Retinal pigment epithelial cell (primary cell): ENCODE results near the gene NKAP.
A peak's percentile ranks its signal among the peaks of the same experiment; 100 is the strongest.

Experiments
- DNase-seq: peaks from one replicate; pipeline ENCODE4 v3.0.0-alpha.2; 2010; ENCODE audit warnings: low read depth
- H3K4me3 ChIP-seq: 2 replicates; pipeline ENCODE4 v1.5.1; 2011; ENCODE audit warnings: mild to moderate bottlenecking, low read length, control low read depth, moderate library complexity
- TF ChIP-seq, protein P1 (sequence below): conservative IDR thresholded peaks from 2 replicates; pipeline ENCODE4 v1.5.1; 2011; ENCODE audit warnings: low read depth, low read length, control low read depth, inconsistent platforms

Gene NKAP

DNA sequence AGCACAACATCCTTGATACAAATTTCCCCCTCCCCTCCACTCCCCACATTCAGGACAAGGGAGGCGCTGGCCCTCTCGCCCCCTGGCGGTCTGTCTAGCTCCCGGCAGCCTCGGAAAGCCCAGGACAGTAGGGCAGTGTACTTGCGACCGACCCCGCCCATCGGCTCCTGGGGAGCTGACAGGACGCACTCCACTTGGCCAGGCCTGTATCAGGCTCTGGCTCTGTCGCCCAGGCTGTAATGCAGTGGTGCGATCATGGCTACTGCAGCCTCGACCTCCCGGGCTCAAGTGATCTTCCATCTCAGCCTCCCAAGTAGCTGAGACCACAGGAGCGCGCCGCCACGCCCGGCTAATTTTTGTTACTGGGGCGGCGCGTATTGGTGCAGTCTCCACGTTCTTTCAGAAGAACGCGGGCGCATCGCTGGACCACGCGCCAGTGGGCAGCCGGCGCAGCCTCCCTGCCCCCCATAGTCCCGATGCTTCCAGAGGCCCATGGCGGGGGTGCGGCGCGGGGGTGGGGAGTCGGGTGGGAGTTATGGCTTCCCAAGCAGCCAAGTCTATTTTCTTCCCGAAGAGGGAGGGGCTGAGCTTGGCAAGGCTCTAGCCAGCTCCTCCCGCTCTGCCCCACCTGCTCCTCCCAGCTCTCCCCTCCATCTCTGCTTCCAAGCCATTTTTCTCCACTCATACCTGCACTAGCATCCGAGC lies 55.7 kb downstream of the NKAP start:
- peak overlapping the region; percentile 39 for H3K4me3 ChIP-seq
- TF ChIP-seq, protein P1, sequence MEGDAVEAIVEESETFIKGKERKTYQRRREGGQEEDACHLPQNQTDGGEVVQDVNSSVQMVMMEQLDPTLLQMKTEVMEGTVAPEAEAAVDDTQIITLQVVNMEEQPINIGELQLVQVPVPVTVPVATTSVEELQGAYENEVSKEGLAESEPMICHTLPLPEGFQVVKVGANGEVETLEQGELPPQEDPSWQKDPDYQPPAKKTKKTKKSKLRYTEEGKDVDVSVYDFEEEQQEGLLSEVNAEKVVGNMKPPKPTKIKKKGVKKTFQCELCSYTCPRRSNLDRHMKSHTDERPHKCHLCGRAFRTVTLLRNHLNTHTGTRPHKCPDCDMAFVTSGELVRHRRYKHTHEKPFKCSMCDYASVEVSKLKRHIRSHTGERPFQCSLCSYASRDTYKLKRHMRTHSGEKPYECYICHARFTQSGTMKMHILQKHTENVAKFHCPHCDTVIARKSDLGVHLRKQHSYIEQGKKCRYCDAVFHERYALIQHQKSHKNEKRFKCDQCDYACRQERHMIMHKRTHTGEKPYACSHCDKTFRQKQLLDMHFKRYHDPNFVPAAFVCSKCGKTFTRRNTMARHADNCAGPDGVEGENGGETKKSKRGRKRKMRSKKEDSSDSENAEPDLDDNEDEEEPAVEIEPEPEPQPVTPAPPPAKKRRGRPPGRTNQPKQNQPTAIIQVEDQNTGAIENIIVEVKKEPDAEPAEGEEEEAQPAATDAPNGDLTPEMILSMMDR, result peak; percentile 68
- DNase-seq, result no peak

DNA sequence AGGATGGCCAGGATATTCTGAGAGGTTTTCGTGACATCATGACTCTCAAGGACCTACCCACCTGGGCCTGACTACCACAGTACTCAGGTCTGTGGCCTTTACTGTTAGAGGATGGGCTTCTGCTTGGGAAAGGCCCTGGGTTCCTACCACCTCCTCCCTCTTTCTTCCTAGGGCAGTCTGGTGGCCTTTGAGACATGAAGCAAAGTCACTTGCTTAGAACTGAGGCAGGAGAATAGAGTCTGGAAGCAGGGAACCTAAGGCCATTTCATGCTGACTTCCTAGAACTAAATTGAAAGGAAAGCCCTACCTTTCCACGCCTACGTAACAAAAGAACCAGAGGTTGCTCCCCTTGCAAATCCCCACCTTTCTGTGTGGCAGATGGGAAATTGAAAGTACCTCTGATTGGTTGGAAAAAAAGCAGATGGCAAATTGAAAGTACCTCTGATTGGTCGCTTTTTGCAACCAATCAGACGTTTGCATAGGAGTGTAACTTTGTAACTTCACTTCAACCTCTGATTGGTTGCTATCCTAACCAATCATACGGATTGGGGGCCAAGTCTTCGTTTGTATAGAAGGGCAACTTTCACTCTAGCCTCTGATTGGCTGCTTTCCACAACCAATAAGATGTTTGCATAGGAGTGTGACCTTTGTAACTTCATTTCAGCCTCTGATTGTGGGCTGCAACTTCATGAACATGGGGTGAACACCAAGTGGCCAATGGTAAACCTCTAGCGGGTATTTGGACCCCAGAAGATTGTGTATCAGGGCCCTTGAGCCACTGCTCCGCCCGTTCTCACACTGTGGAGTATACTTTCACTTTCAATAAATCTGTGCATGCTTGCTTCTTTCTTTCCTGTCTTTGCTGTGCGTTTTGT lies 57.8 kb downstream of the NKAP start:
- TF ChIP-seq, protein P1, result no peak
- H3K4me3 ChIP-seq, result no peak overlapping the region
- DNase-seq, result no peak

DNA sequence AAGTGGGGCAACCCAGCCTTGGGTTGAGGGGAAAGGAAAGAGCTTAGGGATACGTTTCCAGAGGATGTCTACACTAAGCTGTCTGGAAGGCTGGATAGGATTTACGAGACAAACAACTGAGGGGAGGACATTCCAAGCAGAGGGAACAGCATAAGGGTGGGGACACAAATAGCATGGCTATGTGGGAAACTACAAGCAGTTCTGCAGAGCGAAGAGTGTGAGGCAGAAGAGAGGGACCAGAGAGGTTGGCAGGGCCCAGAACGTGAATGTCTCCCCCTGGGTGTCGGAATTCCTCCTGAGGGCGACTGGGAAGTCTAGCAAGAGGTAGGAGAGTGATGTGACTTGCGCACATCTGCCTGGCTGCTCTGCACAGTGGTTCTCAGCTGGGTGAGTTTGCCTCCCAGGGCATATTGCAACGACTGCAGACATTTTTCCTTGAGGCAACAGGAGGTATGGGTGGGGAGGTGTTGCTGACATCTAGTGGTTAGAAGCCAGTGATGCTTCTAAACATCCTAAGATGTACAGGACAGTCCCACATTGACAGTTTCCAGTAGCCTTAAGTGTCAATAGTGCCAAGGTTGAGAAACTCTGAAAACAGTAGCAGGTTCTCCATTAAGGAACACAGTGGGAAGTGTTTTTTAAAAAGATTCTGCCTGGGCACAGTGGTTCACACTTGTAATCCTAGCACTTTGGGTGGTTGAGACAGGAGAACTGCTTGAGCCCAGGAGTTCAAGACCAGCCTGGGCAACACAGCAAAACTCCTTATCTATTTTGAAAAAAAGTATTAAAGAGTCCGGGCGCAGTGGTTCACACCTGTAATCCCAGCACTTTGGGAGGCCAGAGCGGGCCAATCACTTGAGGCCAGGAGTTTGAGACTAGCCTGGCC lies 62.8 kb downstream of the NKAP start:
- DNase-seq, result no peak
- TF ChIP-seq, protein P1, result peak; percentile 77

DNA sequence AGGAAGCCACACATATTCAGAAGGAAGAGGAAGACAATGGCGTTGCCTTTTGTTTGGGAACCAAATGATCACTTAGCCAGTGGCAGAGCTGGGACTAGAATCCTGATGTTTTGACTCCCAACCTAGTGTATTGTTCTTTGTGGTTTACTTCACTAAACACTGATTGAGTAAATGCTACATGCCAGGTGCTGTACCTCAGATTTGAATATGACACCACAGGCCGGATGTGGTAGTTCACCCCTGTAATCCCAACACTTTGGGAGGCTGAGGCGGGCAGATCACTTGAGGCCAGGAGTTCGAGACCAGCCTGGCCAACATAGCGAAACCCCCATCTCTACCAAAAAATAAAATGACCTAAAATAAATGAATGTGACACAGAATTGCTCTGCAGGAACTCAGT lies 63.5 kb downstream of the NKAP start:
- TF ChIP-seq, protein P1, result no peak
- H3K4me3 ChIP-seq, result no peak overlapping the region
- no peak for DNase-seq

More for the DNA sequence above, 62.8 kb downstream of the NKAP start:
- no peak overlapping the region for H3K4me3 ChIP-seq

DNA sequence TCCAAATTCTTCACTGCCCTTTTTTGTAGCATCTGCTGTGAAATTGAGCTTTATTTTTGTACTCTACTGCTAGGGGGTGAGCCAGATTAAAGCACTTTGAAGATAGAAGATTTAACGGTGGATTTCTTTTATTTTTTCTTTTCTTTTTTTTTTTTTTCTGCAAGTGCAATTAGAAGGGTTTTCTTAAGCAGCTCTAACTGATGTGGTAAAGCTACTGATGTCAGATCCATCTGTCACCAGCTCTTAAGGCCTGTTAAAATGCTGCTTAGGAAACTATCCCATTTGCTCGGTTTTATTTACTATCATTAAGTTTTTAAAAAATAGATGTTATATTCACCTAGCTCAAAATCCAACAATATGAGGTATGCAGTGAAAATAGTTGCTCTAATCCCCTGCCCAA lies 64.8 kb downstream of the NKAP start:
- H3K4me3 ChIP-seq, result no peak overlapping the region
- TF ChIP-seq, protein P1, result no peak
- no peak for DNase-seq

DNA sequence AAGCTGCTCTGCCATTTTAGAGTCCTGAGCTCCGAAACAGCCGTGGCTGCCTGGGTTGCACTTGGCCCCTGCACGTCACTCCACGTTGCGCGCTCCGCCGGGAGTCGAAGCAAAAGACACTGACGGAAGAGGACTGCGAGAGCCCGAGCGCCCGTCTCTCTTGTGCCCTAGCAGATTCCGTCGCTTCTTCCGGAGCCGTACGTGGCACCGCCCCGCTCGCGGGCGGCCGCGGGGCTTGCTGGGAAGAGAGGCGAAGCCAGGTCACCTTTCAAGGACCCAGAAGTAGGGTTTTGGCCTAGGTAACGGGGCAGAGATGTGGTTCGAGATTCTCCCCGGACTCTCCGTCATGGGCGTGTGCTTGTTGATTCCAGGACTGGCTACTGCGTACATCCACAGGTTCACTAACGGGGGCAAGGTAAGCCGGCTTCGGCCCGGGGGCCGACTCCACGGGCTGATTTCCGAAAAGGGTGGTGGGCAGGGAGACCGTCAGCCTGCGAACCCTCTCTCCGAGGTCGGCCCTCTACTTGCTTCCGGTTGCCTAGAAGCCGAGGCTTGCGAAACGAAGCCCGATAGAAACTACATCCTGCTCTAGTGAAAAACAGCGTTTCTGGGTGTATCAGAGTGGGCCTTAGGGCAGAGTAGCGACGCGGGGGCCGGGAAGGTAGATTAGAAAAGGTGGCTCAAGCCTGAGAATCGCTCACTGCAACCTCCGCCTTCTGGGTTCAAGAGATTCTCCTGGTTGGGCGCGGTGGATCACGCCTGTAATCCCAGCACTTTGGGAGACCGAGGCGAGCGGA lies 71.8 kb downstream of the NKAP start, which contains the start of the genes NDUFA1 and RNF113A:
TSS of gene NDUFA1 (plus strand) at position 234 of the 797 bp plus-strand sequence. CDS start at position 314, 80 bp downstream.
TSS of gene RNF113A (minus strand) at position 135 of the 797 bp plus-strand sequence. CDS start at position 15, 120 bp downstream.
- peak; percentile 27 for DNase-seq
- H3K4me3 ChIP-seq, result peak within 1 kb of the TSS; percentile 73
- TF ChIP-seq, protein P1, result no peak
